ENCODE data around the gene ANKS1B. TPM values are rescaled to one million over a fixed set of nuclear protein-coding genes. Genes with fewer than 3 reads are reported as not detected.
"Not testable (repeated sequence)": the region's sequence is repeated elsewhere in the genome, so short reads cannot be mapped to it uniquely, and the experiment has no call there.

The ANKS1B gene
- total and polyA plus RNA-seq, 2 of the 4 experiments (the other 2 are of a cell fraction) = 0.17 to 0.18 TPM

- H2AK5ac ChIP-seq (ENCODE audit: low read depth, low read length) = no peak overlapping the region
- DNase-seq = no peak
- no peak overlapping the region for H2AK9ac ChIP-seq (replicated peaks; ENCODE audit: low read depth, low read length, poor library complexity)
- H2BK120ac ChIP-seq (ENCODE audit: low read depth, low read length) = no peak overlapping the region
- WGBS, 2 experiments (ENCODE audit: extremely low coverage in 2 of 2, insufficient read length in 1 of 2) = no CpG with 5 or more reads among the region's 1 CpG
- dilution Hi-C loops (cut with HindIII; ENCODE audit: low sequenced_read_pairs, unreplicated experiment) (no loop called here), in situ Hi-C loops (cut with MboI; ENCODE audit: low sequenced_read_pairs) (no loop called here), intact Hi-C loops (cut with micrococcal nuclease) (no loop called here)
- ATAC-seq (ENCODE audit: low read depth) = no peak
- ChIA-PET CTCF (no interaction called here), POLR2A (ENCODE audit: unreplicated experiment) (no interaction called here)
- no peaks in the 10 kb centered on the region for H3K9me3 ChIP-seq (ENCODE audit: control insufficient read depth, insufficient read depth, low read length)
- no peak overlapping the region for H3K14ac ChIP-seq (replicated peaks; ENCODE audit: low read depth, low read length)
- H3K27ac ChIP-seq (ENCODE audit: insufficient read depth, low read length) = no peak overlapping the region
- H3K18ac ChIP-seq (ENCODE audit: low read depth, low read length) = no peak overlapping the region
- H4K8ac ChIP-seq (ENCODE audit: low read depth in 2 of 2, low read length in 2 of 2) = no peak overlapping the region
- H4K20me1 ChIP-seq (ENCODE audit: insufficient read depth, low read length) = no peaks in the 10 kb centered on the region
- no peaks in the 10 kb centered on the region for H3K79me1 ChIP-seq (ENCODE audit: low read depth in 1 of 2, low read length in 2 of 2)
- H3K4me2 ChIP-seq (ENCODE audit: low read depth, low read length) = no peak overlapping the region
- no peak overlapping the region for H3K56ac ChIP-seq (ENCODE audit: extremely low read depth, insufficient read depth, low read length)
- H3K9me1 ChIP-seq (ENCODE audit: insufficient read depth, low read length) = no peaks in the 10 kb centered on the region
- H2BK20ac ChIP-seq (ENCODE audit: low read depth, low read length) = no peak overlapping the region
- H3K4ac ChIP-seq (ENCODE audit: low read depth, low read length) = no peak overlapping the region
- TF ChIP-seq CEBPB (IDR thresholded peaks at IDR 0.05; ENCODE audit: low read depth, low read length) = no peak
- TF ChIP-seq POLR2A (IDR thresholded peaks at IDR 0.05; ENCODE audit: low read depth, low read length) = no peak
- TF ChIP-seq ELK1 (IDR thresholded peaks at IDR 0.05; ENCODE audit: borderline replicate concordance, low read depth, low read length) = no peak
- TF ChIP-seq RAD21 (IDR thresholded peaks at IDR 0.05; ENCODE audit: low read length) = no peak
- TF ChIP-seq RFX5 (IDR thresholded peaks at IDR 0.05; ENCODE audit: low read depth, low read length) = no peak
- H2BK15ac ChIP-seq (ENCODE audit: low read depth, low read length) = no peak overlapping the region
- no peak overlapping the region for H3K23ac ChIP-seq (ENCODE audit: low read depth, low read length)
- H2BK5ac ChIP-seq (ENCODE audit: low read depth, low read length, poor library complexity, severe bottlenecking) = no peak overlapping the region
- no peaks in the 10 kb centered on the region for H3K4me1 ChIP-seq (ENCODE audit: control insufficient read depth, insufficient read depth, low read length)
- no peak overlapping the region for H4K5ac ChIP-seq (ENCODE audit: low read depth, low read length)
- H2AFZ ChIP-seq (replicated peaks; ENCODE audit: low read length, poor library complexity) = no peak overlapping the region
- H4K91ac ChIP-seq (ENCODE audit: insufficient read depth, low read depth, low read length) = no peak overlapping the region
- no peak overlapping the region for H3K4me3 ChIP-seq (ENCODE audit: insufficient read depth, low read depth, low read length)
- no peaks in the 10 kb centered on the region for H3K36me3 ChIP-seq (ENCODE audit: control insufficient read depth, insufficient read depth, low read length)
- no peak overlapping the region for H3K9ac ChIP-seq (ENCODE audit: low read depth, low read length)
- no peaks in the 10 kb centered on the region for H3K27me3 ChIP-seq (ENCODE audit: control insufficient read depth, insufficient read depth, low read length)
- no TSS peak for BruUV-seq (replicated peaks)
Observed at GRCh38 chr12:99330216-99330615, 654.5 kb downstream of the ANKS1B start.

DNA sequence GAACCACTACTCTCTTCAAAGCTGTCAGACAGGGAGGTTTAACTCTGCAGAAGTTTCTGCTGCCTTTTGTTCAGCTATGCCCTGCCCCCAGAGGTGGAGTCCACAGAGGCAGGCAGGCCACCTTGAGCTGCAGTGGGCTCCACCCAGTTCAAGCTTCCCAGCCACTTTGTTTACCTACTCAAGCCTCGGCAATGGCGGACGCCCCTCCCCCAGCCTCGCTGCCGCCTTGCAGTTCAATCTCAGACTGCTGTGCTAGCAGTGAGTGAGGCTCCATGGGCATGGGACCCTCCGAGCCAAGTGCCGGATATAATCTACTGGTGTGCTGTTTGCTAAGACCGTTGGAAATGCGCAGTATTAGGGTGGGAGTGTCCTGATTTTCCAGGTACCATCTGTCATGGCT, 663.5 kb downstream of the ANKS1B start:
- H2BK20ac ChIP-seq (ENCODE audit: low read depth, low read length); in situ Hi-C loops (cut with MboI; ENCODE audit: low sequenced_read_pairs): not testable (repeated sequence)

More for the DNA sequence above, 663.5 kb downstream of the ANKS1B start:
- H3K14ac ChIP-seq (replicated peaks; ENCODE audit: low read depth, low read length); H3K27ac ChIP-seq (ENCODE audit: insufficient read depth, low read length); H3K4ac ChIP-seq (ENCODE audit: low read depth, low read length); H3K9me3 ChIP-seq (ENCODE audit: control insufficient read depth, insufficient read depth, low read length); dilution Hi-C loops (cut with HindIII; ENCODE audit: low sequenced_read_pairs, unreplicated experiment); CTCF ChIA-PET; H2AFZ ChIP-seq (replicated peaks; ENCODE audit: low read length, poor library complexity); H2AK9ac ChIP-seq (replicated peaks; ENCODE audit: low read depth, low read length, poor library complexity); H2BK120ac ChIP-seq (ENCODE audit: low read depth, low read length); H3K9ac ChIP-seq (ENCODE audit: low read depth, low read length); H3K79me1 ChIP-seq (ENCODE audit: low read depth in 1 of 2, low read length in 2 of 2); H4K8ac ChIP-seq (ENCODE audit: low read depth in 2 of 2, low read length in 2 of 2); H2AK5ac ChIP-seq (ENCODE audit: low read depth, low read length); intact Hi-C loops (cut with micrococcal nuclease); BruUV-seq (replicated peaks); H4K91ac ChIP-seq (ENCODE audit: insufficient read depth, low read depth, low read length); H3K23ac ChIP-seq (ENCODE audit: low read depth, low read length); H4K20me1 ChIP-seq (ENCODE audit: insufficient read depth, low read length); H3K36me3 ChIP-seq (ENCODE audit: control insufficient read depth, insufficient read depth, low read length); H3K27me3 ChIP-seq (ENCODE audit: control insufficient read depth, insufficient read depth, low read length); POLR2A ChIA-PET (ENCODE audit: unreplicated experiment); H3K9me1 ChIP-seq (ENCODE audit: insufficient read depth, low read length); H3K4me3 ChIP-seq (ENCODE audit: insufficient read depth, low read depth, low read length); H3K56ac ChIP-seq (ENCODE audit: extremely low read depth, insufficient read depth, low read length); H3K18ac ChIP-seq (ENCODE audit: low read depth, low read length); ATAC-seq (ENCODE audit: low read depth); DNase-seq; H2BK15ac ChIP-seq (ENCODE audit: low read depth, low read length); H4K5ac ChIP-seq (ENCODE audit: low read depth, low read length); H3K4me2 ChIP-seq (ENCODE audit: low read depth, low read length); H3K4me1 ChIP-seq (ENCODE audit: control insufficient read depth, insufficient read depth, low read length); H2BK5ac ChIP-seq (ENCODE audit: low read depth, low read length, poor library complexity, severe bottlenecking): not testable (repeated sequence)
- no CpG with 5 or more reads among the region's 9 CpGs for WGBS, 2 experiments (ENCODE audit: extremely low coverage in 2 of 2, insufficient read length in 1 of 2)

All from IMR-90 (cell line).